Measurements from ENCODE around the gene OR51F1.

The OR51F1 gene

GRCh38 chr11:4769838-4770237, at the start of gene OR51F1:
Gene OR51F1, minus strand, starts transcription at chr11:4769938. Its CDS starts 0 bp downstream, at chr11:4769938.
- TF ChIP-seq RAD21 (IDR thresholded peaks at IDR 0.05; ENCODE audit: low read depth) (no peak), USF1 (IDR thresholded peaks at IDR 0.05) (no peak), CEBPB (IDR thresholded peaks at IDR 0.05) (no peak)

GRCh38 chr11:4809246-4809645, 39.5 kb upstream of the OR51F1 start:
- TF ChIP-seq CREB1 (IDR thresholded peaks at IDR 0.05; ENCODE audit: low read depth), result no peak
- no peak for TF ChIP-seq REST (IDR thresholded peaks at IDR 0.05; ENCODE audit: low read depth)
- no peak for TF ChIP-seq TAF1 (IDR thresholded peaks at IDR 0.05; ENCODE audit: low read depth)
- no peak for TF ChIP-seq CEBPB (IDR thresholded peaks at IDR 0.05)
- no peak for TF ChIP-seq NFIC (IDR thresholded peaks at IDR 0.05)
- no peak for TF ChIP-seq USF1 (IDR thresholded peaks at IDR 0.05)
- no peak for TF ChIP-seq ZBTB7A (IDR thresholded peaks at IDR 0.05; ENCODE audit: low read depth)
- TF ChIP-seq RAD21 (IDR thresholded peaks at IDR 0.05; ENCODE audit: low read depth), result no peak
- no peak for TF ChIP-seq FOXM1 (IDR thresholded peaks at IDR 0.05; ENCODE audit: borderline replicate concordance, low read depth)
- TF ChIP-seq YY1 (IDR thresholded peaks at IDR 0.05; ENCODE audit: low read depth), result no peak
- no peak for TF ChIP-seq TCF12 (IDR thresholded peaks at IDR 0.05; ENCODE audit: low read depth)
- TF ChIP-seq EGR1 (IDR thresholded peaks at IDR 0.05), result no peak
- TF ChIP-seq MAX (IDR thresholded peaks at IDR 0.05), result no peak
- no peak for TF ChIP-seq EP300 (IDR thresholded peaks at IDR 0.05; ENCODE audit: borderline replicate concordance)
- TF ChIP-seq TEAD4 (IDR thresholded peaks at IDR 0.05), result no peak

- TF ChIP-seq EGR1 (IDR thresholded peaks at IDR 0.05) (no peak), TCF12 (IDR thresholded peaks at IDR 0.05; ENCODE audit: low read depth) (no peak), TAF1 (IDR thresholded peaks at IDR 0.05; ENCODE audit: low read depth) (no peak), NFIC (IDR thresholded peaks at IDR 0.05) (no peak), TEAD4 (IDR thresholded peaks at IDR 0.05) (no peak), USF1 (IDR thresholded peaks at IDR 0.05) (no peak), YY1 (IDR thresholded peaks at IDR 0.05; ENCODE audit: low read depth) (no peak), EP300 (IDR thresholded peaks at IDR 0.05; ENCODE audit: borderline replicate concordance) (no peak), CEBPB (IDR thresholded peaks at IDR 0.05) (no peak), ZBTB7A (IDR thresholded peaks at IDR 0.05; ENCODE audit: low read depth) (no peak), FOXM1 (IDR thresholded peaks at IDR 0.05; ENCODE audit: borderline replicate concordance, low read depth) (no peak), RAD21 (IDR thresholded peaks at IDR 0.05; ENCODE audit: low read depth) (no peak), MAX (IDR thresholded peaks at IDR 0.05) (no peak), REST (IDR thresholded peaks at IDR 0.05; ENCODE audit: low read depth) (no peak), CREB1 (IDR thresholded peaks at IDR 0.05; ENCODE audit: low read depth) (no peak)
Observed at GRCh38 chr11:4808476-4808875, 38.7 kb upstream of the OR51F1 start.

- TF ChIP-seq YY1 (IDR thresholded peaks at IDR 0.05; ENCODE audit: low read depth) (no peak), REST (IDR thresholded peaks at IDR 0.05; ENCODE audit: low read depth) (no peak), TCF12 (IDR thresholded peaks at IDR 0.05; ENCODE audit: low read depth) (no peak), EGR1 (IDR thresholded peaks at IDR 0.05) (no peak), CEBPB (IDR thresholded peaks at IDR 0.05) (no peak), USF1 (IDR thresholded peaks at IDR 0.05) (no peak), TAF1 (IDR thresholded peaks at IDR 0.05; ENCODE audit: low read depth) (no peak), RAD21 (IDR thresholded peaks at IDR 0.05; ENCODE audit: low read depth) (no peak), TEAD4 (IDR thresholded peaks at IDR 0.05) (no peak), CREB1 (IDR thresholded peaks at IDR 0.05; ENCODE audit: low read depth) (no peak), ZBTB7A (IDR thresholded peaks at IDR 0.05; ENCODE audit: low read depth) (no peak), EP300 (IDR thresholded peaks at IDR 0.05; ENCODE audit: borderline replicate concordance) (no peak), FOXM1 (IDR thresholded peaks at IDR 0.05; ENCODE audit: borderline replicate concordance, low read depth) (no peak)
Observed at GRCh38 chr11:4804280-4804679, 34.5 kb upstream of the OR51F1 start, which contains the start of gene OR52R1. Gene OR52R1, minus strand, starts transcription at chr11:4804380. Its CDS starts 0 bp downstream, at chr11:4804380.
